Aorta (tissue), 5 donors: Measurements from ENCODE around the gene PLXNB1. TPM values are rescaled to one million over a fixed set of nuclear protein-coding genes. Genes with fewer than 3 reads are reported as not detected.
"Not testable (repeated sequence)": the region's sequence is repeated elsewhere in the genome, so short reads cannot be mapped to it uniquely, and the experiment has no call there.

Experiments used
- ATAC-seq: fragments of 200-7000 bp; cut with Tn5 transposase; one replicate; pipeline ENCODE4 v1.9.1; 2022; ENCODE audit warnings: moderate library complexity; ENCODE audit not compliant: low FRiP score
- DNase-seq, 2 donors: peaks; one replicate each; pipeline ENCODE4 v3.0.0-alpha.2; 2020
- H3K27ac ChIP-seq, 2 donors: one replicate each; pipeline ENCODE4 v1.5.1; 2013; ENCODE audit warnings: low read length in 2 of 2, mild to moderate bottlenecking in 2 of 2, moderate library complexity in 2 of 2, control low read depth in 1 of 2, inconsistent platforms in 1 of 2, low read depth in 1 of 2
- H3K27me3 ChIP-seq, 2 donors: one replicate each; pipeline ENCODE4 v1.6.1; 2013; ENCODE audit warnings: control low read depth in 1 of 2, low read length in 1 of 2, mild to moderate bottlenecking in 1 of 2, moderate library complexity in 1 of 2; ENCODE audit not compliant: insufficient read depth in 2 of 2, control insufficient read depth in 1 of 2
- H3K36me3 ChIP-seq, 2 donors: one replicate each; pipeline ENCODE4 v1.6.1; 2013; ENCODE audit warnings: control low read depth in 1 of 2, low read length in 1 of 2, mild to moderate bottlenecking in 1 of 2; ENCODE audit not compliant: insufficient read depth in 2 of 2, control insufficient read depth in 1 of 2
- H3K4me1 ChIP-seq, 2 donors: one replicate each; pipeline ENCODE4 v1.6.1; 2013; ENCODE audit warnings: low read length in 2 of 2, control low read depth in 1 of 2, mild to moderate bottlenecking in 1 of 2, moderate library complexity in 1 of 2; ENCODE audit not compliant: insufficient read depth in 2 of 2, control insufficient read depth in 1 of 2
- H3K4me3 ChIP-seq, 2 donors: one replicate each; pipeline ENCODE4 v1.5.1; 2013; ENCODE audit warnings: low read length in 2 of 2, control low read depth in 1 of 2, mild to moderate bottlenecking in 1 of 2
- H3K9me3 ChIP-seq: one replicate; pipeline ENCODE4 v1.6.1; 2013; ENCODE audit warnings: mild to moderate bottlenecking, low read length; ENCODE audit not compliant: control insufficient read depth
- WGBS, 2 donors: extraction: QIAGEN DNeasy Blood & Tissue Kit; methylation state at CpG; one replicate each; pipeline ENCODE4 v1.1.7; 2013; 5-methylcytosine and 5-hydroxymethylcytosine counted together
- intact Hi-C, 2 donors: fragments of 100-400 bp; cut with DNase I; formaldehyde crosslinking; loops; one replicate each; pipeline versions ENCODE4 v1.14.2 to v1.15.0; 2022
- polyA plus RNA-seq, 2 donors: library from polyadenylated mRNA; stranded (reverse); fragments of 200-250 nt; gene quantifications; one replicate each; pipeline ENCODE4 v1.2.3, GENCODE V29; 2013
- total RNA-seq, 2 donors: library from RNA; stranded (reverse); fragmentation: NEBNext Ultra II Directional; extraction: Animal tissue kit (Norgen Biotek cat#: 25700); gene quantifications; one replicate each; pipeline ENCODE4 v1.2.1, GENCODE V29; 2021
- donor health status: healthy with polysubstance abuse.
- donor health status: Bipolar disorder and iron deficiency.
- donor health status: DM: no; HTN: no; CAD: no.
- donor health status: DM: no; HTN: no; CAD: no.
- donor health status: DM: yes; HTN: yes; CAD: no.

Gene PLXNB1
- total and polyA plus RNA-seq, 4 donors, result 26.3 to 235 (median 92.5) TPM

- intact Hi-C loops, result no loop called here
- H3K27ac ChIP-seq, result peak overlapping the region; percentile 31 to 61
- 91 to 95% methylated on average over 15 of the region's 15 CpGs for WGBS, 2 donors
- H3K9me3 ChIP-seq, result no peaks in the 10 kb centered on the region
- H3K27me3 ChIP-seq, result no peaks in the 10 kb centered on the region
- H3K4me1 ChIP-seq, result peaks cover 0 to 4% of the 10 kb centered on the region in 2 donors
- H3K36me3 ChIP-seq, result no peaks in the 10 kb centered on the region
- DNase-seq, result peak; percentile 50 to 73
- no peak overlapping the region for H3K4me3 ChIP-seq
- ATAC-seq, result no peak
Observed at GRCh38 chr3:48403533-48404439, 26.1 kb downstream of the PLXNB1 start.

- peaks cover 0 to 4% of the 10 kb centered on the region in 2 donors for H3K4me1 ChIP-seq
- no peaks in the 10 kb centered on the region for H3K9me3 ChIP-seq
- no peaks in the 10 kb centered on the region for H3K27me3 ChIP-seq
- intact Hi-C loops, result no loop called here
- no peaks in the 10 kb centered on the region for H3K36me3 ChIP-seq
- ATAC-seq, result no peak
- DNase-seq, result no peak
- peak overlapping the region; percentile 31 to 61 for H3K27ac ChIP-seq
- 62 to 80% methylated on average over 3 of the region's 3 CpGs for WGBS, 2 donors
- no peak overlapping the region for H3K4me3 ChIP-seq
Observed at GRCh38 chr3:48402907-48403306, 27.0 kb downstream of the PLXNB1 start.

- no peaks in the 10 kb centered on the region for H3K36me3 ChIP-seq
- intact Hi-C loops, result no loop called here
- 2 to 5% methylated on average over 8 of the region's 8 CpGs for WGBS, 2 donors
- H3K4me1 ChIP-seq, result peaks cover 0 to 4% of the 10 kb centered on the region in 2 donors
- peak overlapping the region; percentile 31 to 61 for H3K27ac ChIP-seq
- H3K9me3 ChIP-seq, result no peaks in the 10 kb centered on the region
- H3K4me3 ChIP-seq, result no peak overlapping the region
- peak; percentile 92 to 97 for DNase-seq
- ATAC-seq, result peak; percentile 90
- H3K27me3 ChIP-seq, result no peaks in the 10 kb centered on the region
Observed at GRCh38 chr3:48402281-48402732, 27.6 kb downstream of the PLXNB1 start.

DNA sequence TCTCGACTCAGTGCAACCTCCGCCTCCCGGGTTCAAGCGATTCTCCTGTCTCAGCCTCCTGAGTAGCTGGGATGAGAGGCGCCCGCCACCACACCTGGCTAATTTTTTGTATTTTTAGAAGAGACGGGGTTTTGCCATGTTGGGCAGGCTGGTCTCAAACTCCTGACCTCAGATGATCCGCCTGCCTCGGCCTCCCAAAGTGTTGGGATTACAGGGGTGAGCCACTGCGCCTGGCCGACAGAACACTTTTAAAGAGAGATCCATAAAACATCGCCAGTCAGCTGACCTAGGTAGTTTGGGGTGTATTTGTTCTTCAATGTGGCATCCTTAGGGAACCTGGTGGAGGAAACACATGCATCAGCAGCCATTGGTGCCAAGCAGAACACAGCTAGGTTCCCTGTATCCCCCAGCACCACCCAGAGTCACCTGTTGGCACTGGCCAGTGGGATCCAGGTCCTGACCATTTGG lies 28.4 kb downstream of the PLXNB1 start:
- not testable (repeated sequence) for H3K4me3 ChIP-seq, H3K9me3 ChIP-seq, H3K36me3 ChIP-seq, ATAC-seq, H3K4me1 ChIP-seq, H3K27me3 ChIP-seq
- intact Hi-C loops, result loop anchor here (1.0 to 2.0 kb wide), 2 partner anchors 35 kb away; no protein-coding TSS in a partner anchor
- DNase-seq, result peak in 1 of 2 donors; percentile 29
- peak overlapping the region; percentile 21 to 79 for H3K27ac ChIP-seq
- 83 to 86% methylated on average over 12 of the region's 12 CpGs for WGBS, 2 donors

DNA sequence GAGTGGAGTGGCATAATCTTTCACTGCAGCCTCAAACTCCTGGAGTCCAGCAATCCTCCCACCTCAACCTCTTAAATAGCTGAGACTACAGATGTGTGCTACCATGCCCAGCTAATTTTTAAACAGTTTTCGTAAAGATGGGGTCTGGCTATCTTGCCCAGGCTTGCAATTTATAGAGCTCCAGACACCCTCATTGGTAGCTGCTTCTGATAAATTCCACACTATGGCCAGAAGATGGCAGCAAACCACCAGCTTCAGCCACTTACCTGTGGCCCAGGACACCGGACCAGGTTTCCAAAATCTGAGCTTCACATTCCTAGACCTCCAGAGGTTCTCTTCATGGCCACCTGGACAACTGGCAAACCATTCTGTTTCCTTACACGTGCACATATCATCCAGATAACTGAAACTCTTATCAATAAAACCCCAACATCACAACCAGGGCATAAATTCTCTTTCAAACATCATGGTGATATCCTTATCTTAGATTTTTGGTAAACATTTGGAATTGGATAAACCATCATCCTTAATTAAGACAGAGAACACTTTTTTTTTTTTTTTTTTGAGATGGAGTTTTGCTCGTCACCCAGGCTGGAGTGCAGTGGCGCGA lies 29.0 kb downstream of the PLXNB1 start:
- DNase-seq (peak; percentile 49 to 76), ATAC-seq (peak; percentile 66)
- intact Hi-C loops, result loop anchor here (1.0 to 2.0 kb wide), 2 partner anchors 35 to 36 kb away; no protein-coding TSS in a partner anchor
- no peaks in the 10 kb centered on the region for H3K27me3 ChIP-seq
- no peak overlapping the region for H3K27ac ChIP-seq
- H3K36me3 ChIP-seq, result no peaks in the 10 kb centered on the region
- WGBS, 2 donors, result 47 to 48% methylated on average over 6 of the region's 6 CpGs
- H3K4me3 ChIP-seq, result no peak overlapping the region
- H3K4me1 ChIP-seq, result peaks cover 0 to 4% of the 10 kb centered on the region in 2 donors
- no peaks in the 10 kb centered on the region for H3K9me3 ChIP-seq

DNA sequence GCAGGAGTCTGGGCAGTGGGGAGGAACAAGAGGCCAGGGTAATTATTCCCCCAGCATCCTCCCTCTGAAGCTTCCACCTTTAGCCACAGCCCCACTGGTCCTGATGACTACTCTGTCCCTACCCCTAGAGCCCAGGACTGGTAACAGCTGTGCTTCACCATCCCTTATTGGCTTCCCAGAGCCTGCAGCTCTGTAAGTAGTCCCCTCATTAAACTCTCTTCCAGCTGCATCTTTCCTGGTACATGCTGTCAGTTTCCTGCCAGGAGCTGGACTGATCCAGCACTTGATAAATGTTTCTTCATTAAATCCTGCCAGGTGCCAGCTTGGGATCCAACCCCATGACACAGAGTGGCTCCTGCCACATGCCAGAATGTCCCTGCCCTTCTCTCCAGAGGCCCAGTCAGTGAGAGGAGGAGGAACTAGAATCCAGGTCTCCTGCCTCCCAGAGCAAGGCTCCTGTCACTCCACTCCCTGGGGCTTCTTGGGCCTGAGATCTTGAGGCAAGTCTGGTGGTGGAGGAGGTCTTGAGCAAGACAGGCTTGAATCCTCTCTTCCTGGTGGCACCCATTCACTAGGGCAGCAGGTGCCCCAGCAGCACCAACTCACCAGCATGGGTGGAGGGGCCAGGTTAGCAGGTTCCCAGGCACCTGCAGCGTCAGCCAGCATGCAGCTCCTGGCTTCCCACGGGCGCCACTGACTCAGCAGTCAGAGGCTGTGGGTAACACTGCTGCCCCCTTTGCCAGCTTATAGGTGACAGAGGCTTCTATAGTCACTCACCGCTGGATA lies 30.3 kb downstream of the PLXNB1 start:
- intact Hi-C loops, result loop anchor here in 1 of 2 donors (2.0 kb wide), 1 partner anchor 37 kb away; no protein-coding TSS in a partner anchor
- Histone ChIP-seq H3K4me3 (no peak overlapping the region), H3K4me1 (peaks cover 0 to 4% of the 10 kb centered on the region in 2 donors), H3K36me3 (no peaks in the 10 kb centered on the region), H3K27ac (no peak overlapping the region), H3K27me3 (no peaks in the 10 kb centered on the region), H3K9me3 (no peaks in the 10 kb centered on the region)
- 65 to 73% methylated on average over 4 of the region's 4 CpGs for WGBS, 2 donors
- ATAC-seq (no peak), DNase-seq (peak in 1 of 2 donors; percentile 67)

DNA sequence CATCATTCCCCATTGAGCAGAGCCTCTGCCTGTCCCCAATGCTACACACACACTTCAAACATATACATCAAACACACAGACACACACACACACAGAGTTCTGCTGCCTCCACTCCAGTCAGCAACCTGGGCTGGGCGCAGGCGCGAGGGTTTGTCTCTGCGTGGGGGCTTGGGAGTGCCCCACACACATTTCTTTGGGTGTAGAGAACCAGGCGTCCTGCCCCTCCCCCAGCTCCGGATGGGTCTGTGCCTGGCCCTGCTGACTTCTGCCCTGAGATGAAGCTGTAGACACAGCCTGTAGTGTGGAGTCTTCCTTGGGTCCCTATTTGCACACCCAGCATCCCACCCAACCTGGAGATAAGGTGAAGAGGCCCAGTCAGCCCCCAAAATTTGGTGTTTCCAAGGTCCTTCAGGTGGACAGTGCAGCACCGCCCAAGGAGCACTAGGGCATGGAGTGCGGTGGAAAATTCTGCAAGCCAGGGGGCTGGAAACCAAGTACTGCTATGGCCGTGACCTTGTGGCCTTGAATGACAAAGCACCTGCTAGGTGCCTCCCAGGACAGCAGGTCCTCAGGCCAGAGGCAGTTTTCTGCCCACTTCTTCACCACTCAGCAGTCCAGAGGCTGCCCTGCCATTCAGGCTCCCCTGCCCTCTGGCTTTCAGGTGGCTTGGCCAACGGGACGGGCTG lies 31.0 kb downstream of the PLXNB1 start:
- intact Hi-C loops, result no loop called here
- no peaks in the 10 kb centered on the region for H3K36me3 ChIP-seq
- 54 to 57% methylated on average over 11 of the region's 11 CpGs for WGBS, 2 donors
- peaks cover 0 to 4% of the 10 kb centered on the region in 2 donors for H3K4me1 ChIP-seq
- H3K4me3 ChIP-seq, result no peak overlapping the region
- no peaks in the 10 kb centered on the region for H3K9me3 ChIP-seq
- H3K27ac ChIP-seq, result no peak overlapping the region
- no peaks in the 10 kb centered on the region for H3K27me3 ChIP-seq
- ATAC-seq (no peak), DNase-seq (peak in 1 of 2 donors; percentile 68)
